HEK293T (cell line): Measurements from ENCODE around the gene EPN1.

Source experiments
- ARNT ChIP-seq: fragments of 450-650 bp; IDR thresholded peaks from 2 replicates; pipeline ENCODE4 v1.6.1; 2017; ENCODE audit warnings: mild to moderate bottlenecking
- BHLHE40 ChIP-seq: fragments of 450-650 bp; IDR thresholded peaks from 2 replicates; pipeline ENCODE4 v1.6.1; 2016; ENCODE audit warnings: mild to moderate bottlenecking, moderate library complexity, borderline replicate concordance
- CTBP1 ChIP-seq: fragments of 450-650 bp; IDR thresholded peaks from 2 replicates; pipeline ENCODE4 v1.6.1; 2016; ENCODE audit warnings: borderline replicate concordance
- FOXA1 ChIP-seq: fragments of 450-650 bp; IDR thresholded peaks from 2 replicates; pipeline ENCODE4 v1.6.1; 2016; ENCODE audit warnings: mild to moderate bottlenecking
- FOXK2 ChIP-seq: fragments of 450-650 bp; IDR thresholded peaks from 2 replicates; pipeline ENCODE4 v1.6.1; 2016; ENCODE audit warnings: mild to moderate bottlenecking
- FOXM1 ChIP-seq: fragments of 450-650 bp; IDR thresholded peaks from 2 replicates; pipeline ENCODE4 v1.6.1; 2017; ENCODE audit warnings: mild to moderate bottlenecking, borderline replicate concordance
- HDGF ChIP-seq: fragments of 450-650 bp; IDR thresholded peaks from 2 replicates; pipeline ENCODE4 v1.6.1; 2017; ENCODE audit warnings: antibody characterized with exemption, borderline replicate concordance
- L3MBTL2 ChIP-seq: fragments of 450-650 bp; conservative IDR thresholded peaks from 2 replicates; pipeline ENCODE4 v1.6.1; 2016; ENCODE audit warnings: mild to moderate bottlenecking
- LEF1 ChIP-seq: fragments of 450-650 bp; IDR thresholded peaks from 2 replicates; pipeline ENCODE4 v1.6.1; 2017; ENCODE audit warnings: mild to moderate bottlenecking, borderline replicate concordance
- TARDBP ChIP-seq: fragments of 450-650 bp; IDR thresholded peaks from 2 replicates; pipeline ENCODE4 v1.6.1; 2016

GRCh38 chr19:55673889-55674288 is 1.1 kb upstream of the EPN1 start:
- no peak for TF ChIP-seq LEF1
- TF ChIP-seq FOXK2, result no peak
- no peak for TF ChIP-seq ARNT
- TF ChIP-seq FOXA1, result no peak
- TF ChIP-seq HDGF, result no peak
- TF ChIP-seq FOXM1, result no peak
- TF ChIP-seq L3MBTL2, result no peak
- TF ChIP-seq CTBP1, result no peak
- TF ChIP-seq TARDBP, result no peak
- TF ChIP-seq BHLHE40, result no peak
